Fibroblast of pulmonary artery (primary cell): ENCODE measurements around the gene IFNLR1.

Source experiments
- DNase-seq: peaks from one replicate; pipeline ENCODE4 v3.0.0-alpha.2; 2010; ENCODE audit warnings: low read depth
- H3K4me3 ChIP-seq: replicated peaks from 2 replicates; pipeline ENCODE4 v1.5.1; 2011; ENCODE audit warnings: low read depth, mild to moderate bottlenecking, control low read depth, low read length, moderate library complexity
- CTCF ChIP-seq: IDR thresholded peaks from 2 replicates; pipeline ENCODE4 v1.5.1; 2011; ENCODE audit warnings: mild to moderate bottlenecking, control low read depth, low read length, inconsistent platforms; ENCODE audit errors: missing control alignments

Gene IFNLR1

GRCh38 chr1:24151175-24151533 is 35.9 kb downstream of the IFNLR1 start:
- no peak for TF ChIP-seq CTCF
- H3K4me3 ChIP-seq = no peak overlapping the region
- DNase-seq = no peak

GRCh38 chr1:24150234-24151174 is 36.6 kb downstream of the IFNLR1 start:
- peak overlapping the region; percentile 20 for H3K4me3 ChIP-seq
- DNase-seq = peak; percentile 79
- TF ChIP-seq CTCF = peak; percentile 80

GRCh38 chr1:24149866-24150233 is 37.2 kb downstream of the IFNLR1 start:
- DNase-seq = peak; percentile 52
- H3K4me3 ChIP-seq = no peak overlapping the region
- TF ChIP-seq CTCF = no peak

GRCh38 chr1:24147816-24148215 is 39.3 kb downstream of the IFNLR1 start:
- H3K4me3 ChIP-seq = no peak overlapping the region
- TF ChIP-seq CTCF = no peak
- no peak for DNase-seq

- no peak for TF ChIP-seq CTCF
- no peak for DNase-seq
- no peak overlapping the region for H3K4me3 ChIP-seq
Measured at GRCh38 chr1:24147194-24147593, 39.9 kb downstream of the IFNLR1 start.

- H3K4me3 ChIP-seq = peak within 1 kb of the TSS; percentile 29
Measured at GRCh38 chr1:24142546-24143534, 44.2 kb downstream of the IFNLR1 start, which contains the start of gene IL22RA1. IL22RA1 (minus strand) TSS chr1:24143140; CDS start chr1:24143082, 58 bp downstream.

More at GRCh38 chr1:24142546-24143534, 44.2 kb downstream of the IFNLR1 start, which contains the start of gene IL22RA1:
- no peak for DNase-seq
- no peak for TF ChIP-seq CTCF
